K562 (cell line): ENCODE data around the gene RPS19. TPM values are rescaled to one million over a fixed set of nuclear protein-coding genes. Genes with fewer than 3 reads are reported as not detected.

Experiments
- microRNA-seq: library from miRNA; unstranded; fragments of <30 nt; microRNA quantifications from one replicate; pipeline ENCODE4, GENCODE V29; 2018; ENCODE audit warnings: borderline microRNAs expressed
- polyA plus RNA-seq, 8 experiments: library from polyadenylated mRNA; depleted of rRNA in 4 of 8; stranded (reverse) in 5 of 8; unstranded in 3 of 8; fragments of >200 nt; fragmentation: Nextera tagmentation in 2 of 8; fragmentation: Illumina TruSeq in 1 of 8; extraction: Ambion mirVana in 2 of 8; extraction: Trizol in 1 of 8; gene quantifications; 2 replicates each; pipeline versions ENCODE4 v1.2.1 to v1.2.3, GENCODE V29; 2011 to 2014; ENCODE audit warnings: inconsistent platforms in 1 of 8, missing spikeins in 1 of 8
- small RNA-seq: library from RNA; depleted of rRNA; stranded (forward); fragments of <200 nt; gene quantifications from one replicate; pipeline ENCODE3, GENCODE V24; 2014
- total RNA-seq, 7 experiments: library from RNA; depleted of rRNA in 6 of 7; stranded (reverse); fragments of >200 nt in 6 of 7; fragmentation: Illumina TruSeq in 2 of 7; extraction: Trizol in 2 of 7; gene quantifications; 2 replicates each; pipeline versions ENCODE4 v1.2.1 to v1.2.3, GENCODE V29; 2011 to 2021; ENCODE audit warnings: low replicate concordance in 1 of 7

RPS19 gene
- total and polyA plus RNA-seq, 9 of the 15 experiments (the other 6 are each of a cell fraction or from before 2014, with no cell fraction given) = 1,964 to 3,408 (median 2,747) TPM

Small RNAs within 50 kb of the gene (microRNA-seq; reads per million reads assigned to microRNA genes)
- 0.46 reads per million for gene MIR6797

Small RNAs within 50 kb of the gene (small RNA-seq; reads per million reads assigned to genes)
- 0.29 reads per million for gene MIR6797

Other genes starting within 250 kb of the RPS19 start
Only the 7 nearest of the 14 such genes appear.
- not detected in 2 replicates for gene CEACAM3, start 63.7 kb upstream of the RPS19 start, total RNA-seq (2014; rRNA removed)
- gene CEACAM3, start 63.7 kb upstream of the RPS19 start, total RNA-seq (2014; rRNA removed; fragmentation: Illumina TruSeq; extraction: Trizol) = not detected in 2 replicates
- gene CEACAM3, start 63.7 kb upstream of the RPS19 start, total RNA-seq (2015; rRNA removed; fragmentation: Illumina TruSeq; extraction: Trizol) = not detected in 2 replicates
- not detected in 2 replicates for gene CEACAM3, start 63.7 kb upstream of the RPS19 start, total RNA-seq (2021)
- not detected in 2 replicates for gene CEACAM3, start 63.7 kb upstream of the RPS19 start, polyA plus RNA-seq (2011; rRNA removed)
- gene CEACAM3, start 63.7 kb upstream of the RPS19 start, polyA plus RNA-seq (2014; fragmentation: Illumina TruSeq; extraction: Trizol) = not detected in 2 replicates
- gene CEACAM3, start 63.7 kb upstream of the RPS19 start, polyA plus RNA-seq (2014; fragmentation: Nextera tagmentation; extraction: Ambion mirVana) = not detected
- not detected in 2 replicates for gene CEACAM3, start 63.7 kb upstream of the RPS19 start, polyA plus RNA-seq (2014; rRNA removed)
- 0.29 TPM in 1 of 2 replicates, not detected in the other for gene LYPD4, start 15.6 kb upstream of the RPS19 start, total RNA-seq (2014; rRNA removed)
- not detected in 2 replicates for gene LYPD4, start 15.6 kb upstream of the RPS19 start, total RNA-seq (2014; rRNA removed; fragmentation: Illumina TruSeq; extraction: Trizol)
- gene LYPD4, start 15.6 kb upstream of the RPS19 start, total RNA-seq (2015; rRNA removed; fragmentation: Illumina TruSeq; extraction: Trizol) = not detected in 2 replicates
- gene LYPD4, start 15.6 kb upstream of the RPS19 start, total RNA-seq (2021) = not detected in 2 replicates
- not detected in 2 replicates for gene LYPD4, start 15.6 kb upstream of the RPS19 start, polyA plus RNA-seq (2011; rRNA removed)
- not detected in 2 replicates for gene LYPD4, start 15.6 kb upstream of the RPS19 start, polyA plus RNA-seq (2014; fragmentation: Illumina TruSeq; extraction: Trizol)
- under 1 TPM in 1 of 2 experiments, not detected in 1; 0.11 TPM for gene LYPD4, start 15.6 kb upstream of the RPS19 start, polyA plus RNA-seq (2014; fragmentation: Nextera tagmentation; extraction: Ambion mirVana)
- not detected in 2 replicates for gene LYPD4, start 15.6 kb upstream of the RPS19 start, polyA plus RNA-seq (2014; rRNA removed)
- gene DMRTC2, start 15.2 kb upstream of the RPS19 start, total RNA-seq (2014; rRNA removed) = not detected in 2 replicates
- gene DMRTC2, start 15.2 kb upstream of the RPS19 start, total RNA-seq (2014; rRNA removed; fragmentation: Illumina TruSeq; extraction: Trizol) = not detected in 2 replicates
- gene DMRTC2, start 15.2 kb upstream of the RPS19 start, total RNA-seq (2015; rRNA removed; fragmentation: Illumina TruSeq; extraction: Trizol) = not detected in 2 replicates
- gene DMRTC2, start 15.2 kb upstream of the RPS19 start, total RNA-seq (2021) = not detected in 2 replicates
- gene DMRTC2, start 15.2 kb upstream of the RPS19 start, polyA plus RNA-seq (2011; rRNA removed) = not detected in 2 replicates
- not detected in 2 replicates for gene DMRTC2, start 15.2 kb upstream of the RPS19 start, polyA plus RNA-seq (2014; fragmentation: Illumina TruSeq; extraction: Trizol)
- gene DMRTC2, start 15.2 kb upstream of the RPS19 start, polyA plus RNA-seq (2014; fragmentation: Nextera tagmentation; extraction: Ambion mirVana) = under 1 TPM in 1 of 2 experiments, not detected in 1; 0.03 TPM
- 0.04 TPM in 1 of 2 replicates, not detected in the other for gene DMRTC2, start 15.2 kb upstream of the RPS19 start, polyA plus RNA-seq (2014; rRNA removed)
- not detected in 2 replicates for gene CD79A, start 17.0 kb downstream of the RPS19 start, total RNA-seq (2014; rRNA removed)
- not detected in 2 replicates for gene CD79A, start 17.0 kb downstream of the RPS19 start, total RNA-seq (2014; rRNA removed; fragmentation: Illumina TruSeq; extraction: Trizol)
- 0.11 and 0.19 TPM in 2 replicates for gene CD79A, start 17.0 kb downstream of the RPS19 start, total RNA-seq (2015; rRNA removed; fragmentation: Illumina TruSeq; extraction: Trizol)
- gene CD79A, start 17.0 kb downstream of the RPS19 start, total RNA-seq (2021) = 0.38 and 0.42 TPM in 2 replicates
- 0.10 and 0.37 TPM in 2 replicates for gene CD79A, start 17.0 kb downstream of the RPS19 start, polyA plus RNA-seq (2011; rRNA removed)
- gene CD79A, start 17.0 kb downstream of the RPS19 start, polyA plus RNA-seq (2014; fragmentation: Illumina TruSeq; extraction: Trizol) = 0.22 TPM in 1 of 2 replicates, not detected in the other
- under 1 TPM in 1 of 2 experiments, not detected in 1; 0.04 TPM for gene CD79A, start 17.0 kb downstream of the RPS19 start, polyA plus RNA-seq (2014; fragmentation: Nextera tagmentation; extraction: Ambion mirVana)
- gene CD79A, start 17.0 kb downstream of the RPS19 start, polyA plus RNA-seq (2014; rRNA removed) = 0.72 TPM in 1 of 2 replicates, not detected in the other
- gene ARHGEF1, start 22.9 kb downstream of the RPS19 start, total RNA-seq (2014; rRNA removed) = 56.7 and 79.1 TPM in 2 replicates
- 8.3 and 11.2 TPM in 2 replicates for gene ARHGEF1, start 22.9 kb downstream of the RPS19 start, total RNA-seq (2014; rRNA removed; fragmentation: Illumina TruSeq; extraction: Trizol)
- gene ARHGEF1, start 22.9 kb downstream of the RPS19 start, total RNA-seq (2015; rRNA removed; fragmentation: Illumina TruSeq; extraction: Trizol) = 27.1 and 27.5 TPM in 2 replicates
- gene ARHGEF1, start 22.9 kb downstream of the RPS19 start, total RNA-seq (2021) = 126 and 149 TPM in 2 replicates
- 29.8 and 50.5 TPM in 2 replicates for gene ARHGEF1, start 22.9 kb downstream of the RPS19 start, polyA plus RNA-seq (2011; rRNA removed)
- gene ARHGEF1, start 22.9 kb downstream of the RPS19 start, polyA plus RNA-seq (2014; fragmentation: Illumina TruSeq; extraction: Trizol) = 39.8 and 71.1 TPM in 2 replicates
- 1 to 10 TPM; 1.9 to 4.4 TPM for gene ARHGEF1, start 22.9 kb downstream of the RPS19 start, polyA plus RNA-seq (2014; fragmentation: Nextera tagmentation; extraction: Ambion mirVana)
- gene ARHGEF1, start 22.9 kb downstream of the RPS19 start, polyA plus RNA-seq (2014; rRNA removed) = 86.0 and 112 TPM in 2 replicates
- 0.16 and 0.32 TPM in 2 replicates for gene ERFL, start 68.2 kb downstream of the RPS19 start, total RNA-seq (2014; rRNA removed)
- 0.10 TPM in 1 of 2 replicates, not detected in the other for gene ERFL, start 68.2 kb downstream of the RPS19 start, total RNA-seq (2014; rRNA removed; fragmentation: Illumina TruSeq; extraction: Trizol)
- gene ERFL, start 68.2 kb downstream of the RPS19 start, total RNA-seq (2015; rRNA removed; fragmentation: Illumina TruSeq; extraction: Trizol) = 0.11 TPM in 1 of 2 replicates, not detected in the other
- 0.67 and 0.75 TPM in 2 replicates for gene ERFL, start 68.2 kb downstream of the RPS19 start, total RNA-seq (2021)
- 0.07 and 0.32 TPM in 2 replicates for gene ERFL, start 68.2 kb downstream of the RPS19 start, polyA plus RNA-seq (2011; rRNA removed)
- gene ERFL, start 68.2 kb downstream of the RPS19 start, polyA plus RNA-seq (2014; fragmentation: Illumina TruSeq; extraction: Trizol) = 0.31 and 0.50 TPM in 2 replicates
- gene ERFL, start 68.2 kb downstream of the RPS19 start, polyA plus RNA-seq (2014; fragmentation: Nextera tagmentation; extraction: Ambion mirVana) = not detected
- 0.31 and 0.33 TPM in 2 replicates for gene ERFL, start 68.2 kb downstream of the RPS19 start, polyA plus RNA-seq (2014; rRNA removed)
- 24.5 and 32.7 TPM in 2 replicates for gene RABAC1, start 99.1 kb downstream of the RPS19 start, total RNA-seq (2014; rRNA removed)
- gene RABAC1, start 99.1 kb downstream of the RPS19 start, total RNA-seq (2014; rRNA removed; fragmentation: Illumina TruSeq; extraction: Trizol) = 2.5 and 4.6 TPM in 2 replicates
- 7.1 and 7.2 TPM in 2 replicates for gene RABAC1, start 99.1 kb downstream of the RPS19 start, total RNA-seq (2015; rRNA removed; fragmentation: Illumina TruSeq; extraction: Trizol)
- gene RABAC1, start 99.1 kb downstream of the RPS19 start, total RNA-seq (2021) = 23.2 and 24.0 TPM in 2 replicates
- gene RABAC1, start 99.1 kb downstream of the RPS19 start, polyA plus RNA-seq (2011; rRNA removed) = 17.7 and 36.3 TPM in 2 replicates
- 2.4 and 7.8 TPM in 2 replicates for gene RABAC1, start 99.1 kb downstream of the RPS19 start, polyA plus RNA-seq (2014; fragmentation: Illumina TruSeq; extraction: Trizol)
- gene RABAC1, start 99.1 kb downstream of the RPS19 start, polyA plus RNA-seq (2014; fragmentation: Nextera tagmentation; extraction: Ambion mirVana) = 1 to 10 TPM; 5.2 to 9.3 TPM
- gene RABAC1, start 99.1 kb downstream of the RPS19 start, polyA plus RNA-seq (2014; rRNA removed) = 28.1 and 44.0 TPM in 2 replicates